ENCODE results near the gene RPS19BP1. TPM values are rescaled to one million over a fixed set of nuclear protein-coding genes. Genes with fewer than 3 reads are reported as not detected.

RPS19BP1 gene
- total RNA-seq, 1 experiment from 2014 or later, result 102 TPM

DNA sequence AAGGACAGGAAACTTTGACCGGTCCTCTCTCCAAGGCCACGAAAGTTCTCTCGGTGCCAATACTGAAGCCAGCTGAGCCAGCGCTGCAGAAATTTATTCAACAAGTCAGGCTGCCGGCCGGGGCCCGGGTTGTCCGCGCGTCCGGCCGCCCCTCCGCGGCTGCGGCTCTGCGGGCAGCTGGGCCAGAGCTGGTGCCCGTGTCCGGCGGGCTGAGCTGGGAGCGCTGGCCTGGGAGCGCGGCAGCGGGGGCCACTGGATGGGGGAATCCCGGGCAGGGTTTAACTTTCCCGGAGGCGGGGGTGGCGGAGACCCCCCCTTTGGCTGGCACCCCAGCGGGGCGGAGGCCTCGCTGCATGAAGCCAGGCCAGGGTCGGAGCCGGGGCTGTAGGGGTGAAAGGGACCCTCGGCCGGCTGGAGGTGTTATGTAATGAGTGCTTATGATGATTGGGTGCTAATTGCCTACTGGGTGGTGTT lies 25.7 kb upstream of the RPS19BP1 start:
- H3K4me1 Mint-ChIP-seq, result peaks cover 7% of the 10 kb centered on the region
- H3K27me3 Mint-ChIP-seq (ENCODE audit: low read depth), result peaks cover 59% of the 10 kb centered on the region
- H3K9me3 Mint-ChIP-seq, result no peaks in the 10 kb centered on the region
- TF ChIP-seq GTF2I (CRISPR knock-in tag; conservative IDR thresholded peaks at IDR 0.05), result no peak
- TF ChIP-seq ETV6 (CRISPR knock-in tag; IDR thresholded peaks at IDR 0.05), result no peak
- no peak for TF ChIP-seq NFE2L1 (CRISPR knock-in tag; IDR thresholded peaks at IDR 0.05)
- no peak for TF ChIP-seq FOXP1 (CRISPR knock-in tag; IDR thresholded peaks at IDR 0.05; ENCODE audit: borderline replicate concordance)
- no peak for TF ChIP-seq CREB1 (CRISPR knock-in tag; IDR thresholded peaks at IDR 0.05)
- TF ChIP-seq JAZF1 (CRISPR knock-in tag; IDR thresholded peaks at IDR 0.05), result no peak
- TF ChIP-seq TEAD1 (CRISPR knock-in tag; IDR thresholded peaks at IDR 0.05), result no peak
- TF ChIP-seq STAT6 (CRISPR knock-in tag; conservative IDR thresholded peaks at IDR 0.05; ENCODE audit: low read depth), result no peak
- TF ChIP-seq ZNF121 (CRISPR knock-in tag; IDR thresholded peaks at IDR 0.05), result no peak
- TF ChIP-seq ZNF317 (CRISPR knock-in tag; IDR thresholded peaks at IDR 0.05; ENCODE audit: borderline replicate concordance, low read depth), result no peak
- no peak for TF ChIP-seq ZNF232 (CRISPR knock-in tag; IDR thresholded peaks at IDR 0.05)
- no peak for TF ChIP-seq CBFB (CRISPR knock-in tag; IDR thresholded peaks at IDR 0.05; ENCODE audit: low read depth)
- TF ChIP-seq PRRX2 (CRISPR knock-in tag; IDR thresholded peaks at IDR 0.05), result no peak
- TF ChIP-seq ZNF423 (CRISPR knock-in tag; IDR thresholded peaks at IDR 0.05), result no peak
- no peak for TF ChIP-seq USF2 (CRISPR knock-in tag; IDR thresholded peaks at IDR 0.05)
- no peak overlapping the region for H3K27ac Mint-ChIP-seq
- ChIA-PET CTCF (interaction anchor here (1.0 to 2.6 kb wide), 7 partner anchors 13 to 478 kb away, joined by 3 to 24 read pairs (median 4); no protein-coding TSS in a partner anchor), POLR2A (no interaction called here)
- ATAC-seq, result no peak
- DNase-seq (ENCODE audit: low spot score), result no peak
- H3K36me3 Mint-ChIP-seq, result no peaks in the 10 kb centered on the region
- peak overlapping the region; percentile 69 for H3K4me3 Mint-ChIP-seq

DNA sequence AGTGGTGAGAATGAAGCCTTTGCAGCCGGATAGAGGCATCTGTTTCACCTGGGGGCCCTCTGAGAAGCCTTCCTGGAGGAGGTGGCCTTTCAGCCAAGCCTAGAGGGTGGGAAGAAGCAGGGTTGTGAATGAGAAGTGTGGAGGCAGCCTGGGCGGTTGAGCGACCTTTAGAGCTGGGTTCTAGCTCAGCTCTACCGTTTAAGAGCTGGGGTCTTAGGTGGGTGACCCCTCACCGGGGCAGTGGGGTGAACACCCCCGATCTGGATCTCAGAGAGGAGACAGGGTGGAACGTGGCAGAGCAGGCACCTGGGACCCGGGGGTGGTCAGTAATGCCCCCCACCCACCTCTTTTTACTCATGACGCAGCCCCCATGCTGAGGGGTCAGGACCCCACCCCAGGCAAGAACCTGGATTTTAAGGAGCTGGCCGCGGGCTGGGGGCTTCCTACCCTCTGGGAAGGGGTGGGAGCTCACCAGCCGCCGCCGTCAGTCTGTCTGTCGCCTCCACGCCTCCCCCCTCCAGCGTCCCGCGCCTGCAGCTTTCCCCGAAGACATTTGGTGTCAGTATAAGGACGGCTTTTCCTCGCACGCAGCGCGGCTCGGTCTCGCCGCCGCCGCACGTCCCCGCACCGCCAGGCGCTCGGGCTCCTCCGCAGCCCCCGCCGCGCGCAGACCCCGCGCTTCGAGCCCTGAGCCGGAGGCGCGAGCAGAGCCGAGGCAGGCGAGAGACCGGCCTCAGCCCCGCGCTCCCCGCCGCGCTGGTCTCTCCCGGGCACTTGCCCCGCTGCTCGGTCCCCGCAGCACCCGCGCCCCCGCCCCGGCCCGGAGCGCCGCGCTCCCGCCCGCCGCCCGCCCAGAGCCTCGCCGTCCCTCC lies 24.7 kb upstream of the RPS19BP1 start:
- POLR2A ChIA-PET, result no interaction called here
- TF ChIP-seq PRRX2 (CRISPR knock-in tag; IDR thresholded peaks at IDR 0.05), result no peak
- TF ChIP-seq IRF1 (CRISPR knock-in tag; IDR thresholded peaks at IDR 0.05), result no peak
- no peak for TF ChIP-seq ZNF232 (CRISPR knock-in tag; IDR thresholded peaks at IDR 0.05)
- no peak for TF ChIP-seq ATF3 (CRISPR knock-in tag; conservative IDR thresholded peaks at IDR 0.05)
- TF ChIP-seq, protein P1, sequence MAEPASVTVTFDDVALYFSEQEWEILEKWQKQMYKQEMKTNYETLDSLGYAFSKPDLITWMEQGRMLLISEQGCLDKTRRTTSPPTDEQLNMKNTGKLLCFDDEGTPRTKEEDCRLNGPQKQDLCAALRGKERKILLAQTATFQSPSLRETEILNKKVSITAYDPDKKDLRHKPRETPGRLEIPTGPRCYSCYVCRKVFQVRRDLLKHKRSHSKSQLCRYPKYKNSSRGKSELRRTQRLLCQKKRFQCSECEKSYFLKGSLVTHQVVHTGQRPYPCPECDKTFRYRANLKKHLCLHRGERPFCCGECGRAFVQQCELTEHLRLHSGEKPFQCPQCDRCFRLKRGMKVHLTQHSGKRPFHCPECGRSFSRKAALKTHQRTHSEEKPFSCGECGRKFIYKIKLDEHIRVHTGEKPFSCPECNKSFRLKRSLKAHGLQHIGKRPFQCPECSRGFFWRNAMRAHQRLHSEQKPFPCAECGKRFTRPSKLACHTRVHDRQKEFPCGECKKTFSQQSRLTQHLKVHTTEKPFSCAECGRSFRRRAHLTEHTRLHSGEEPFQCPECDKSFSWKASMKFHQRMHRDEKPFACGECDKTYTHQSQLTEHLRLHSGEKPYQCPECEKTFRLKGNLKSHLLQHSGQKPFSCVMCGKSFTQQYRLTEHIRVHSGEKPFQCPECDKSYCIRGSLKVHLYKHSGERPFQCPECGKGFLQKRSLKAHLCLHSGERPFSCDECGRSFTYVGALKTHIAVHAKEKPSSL (CRISPR knock-in tag; conservative IDR thresholded peaks at IDR 0.05), result no peak
- no peak for TF ChIP-seq SMAD3 (CRISPR knock-in tag; IDR thresholded peaks at IDR 0.05; ENCODE audit: borderline replicate concordance)
- TF ChIP-seq NFYB (CRISPR knock-in tag; conservative IDR thresholded peaks at IDR 0.05; ENCODE audit: low read depth), result no peak
- no peak for TF ChIP-seq CREM (CRISPR knock-in tag; IDR thresholded peaks at IDR 0.05)
- TF ChIP-seq, protein P2, sequence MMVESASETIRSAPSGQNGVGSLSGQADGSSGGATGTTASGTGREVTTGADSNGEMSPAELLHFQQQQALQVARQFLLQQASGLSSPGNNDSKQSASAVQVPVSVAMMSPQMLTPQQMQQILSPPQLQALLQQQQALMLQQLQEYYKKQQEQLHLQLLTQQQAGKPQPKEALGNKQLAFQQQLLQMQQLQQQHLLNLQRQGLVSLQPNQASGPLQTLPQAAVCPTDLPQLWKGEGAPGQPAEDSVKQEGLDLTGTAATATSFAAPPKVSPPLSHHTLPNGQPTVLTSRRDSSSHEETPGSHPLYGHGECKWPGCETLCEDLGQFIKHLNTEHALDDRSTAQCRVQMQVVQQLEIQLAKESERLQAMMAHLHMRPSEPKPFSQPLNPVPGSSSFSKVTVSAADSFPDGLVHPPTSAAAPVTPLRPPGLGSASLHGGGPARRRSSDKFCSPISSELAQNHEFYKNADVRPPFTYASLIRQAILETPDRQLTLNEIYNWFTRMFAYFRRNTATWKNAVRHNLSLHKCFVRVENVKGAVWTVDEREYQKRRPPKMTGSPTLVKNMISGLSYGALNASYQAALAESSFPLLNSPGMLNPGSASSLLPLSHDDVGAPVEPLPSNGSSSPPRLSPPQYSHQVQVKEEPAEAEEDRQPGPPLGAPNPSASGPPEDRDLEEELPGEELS (CRISPR knock-in tag; IDR thresholded peaks at IDR 0.05), result no peak
- no peak for TF ChIP-seq ETV6 (CRISPR knock-in tag; IDR thresholded peaks at IDR 0.05)
- TF ChIP-seq HMGXB4 (CRISPR knock-in tag; IDR thresholded peaks at IDR 0.05), result no peak
- no peak for TF ChIP-seq RORB (CRISPR knock-in tag; IDR thresholded peaks at IDR 0.05)
- no peak for TF ChIP-seq FOXP1 (CRISPR knock-in tag; IDR thresholded peaks at IDR 0.05; ENCODE audit: borderline replicate concordance)
- H3K4me1 Mint-ChIP-seq, result peaks cover 7% of the 10 kb centered on the region

More for the DNA sequence above, 24.7 kb upstream of the RPS19BP1 start:
- ATAC-seq (peak; percentile 10; the same call in 1 of the 2 replicates), DNase-seq (ENCODE audit: low spot score) (no peak)
- Mint-ChIP-seq H3K36me3 (no peaks in the 10 kb centered on the region), H3K27ac (no peak overlapping the region), H3K4me3 (peak overlapping the region; percentile 64), H3K27me3 (ENCODE audit: low read depth) (peaks cover 59% of the 10 kb centered on the region), H3K9me3 (no peaks in the 10 kb centered on the region)
- CTCF ChIA-PET, result interaction anchor here (0.5 to 1.3 kb wide), 6 partner anchors 9 to 98 kb away, joined by 3 to 5 read pairs (median 3); no protein-coding TSS in a partner anchor

Data from WTC11 (cell line).